ENCODE measurements around the gene ZDHHC4.

The ZDHHC4 gene

DNA sequence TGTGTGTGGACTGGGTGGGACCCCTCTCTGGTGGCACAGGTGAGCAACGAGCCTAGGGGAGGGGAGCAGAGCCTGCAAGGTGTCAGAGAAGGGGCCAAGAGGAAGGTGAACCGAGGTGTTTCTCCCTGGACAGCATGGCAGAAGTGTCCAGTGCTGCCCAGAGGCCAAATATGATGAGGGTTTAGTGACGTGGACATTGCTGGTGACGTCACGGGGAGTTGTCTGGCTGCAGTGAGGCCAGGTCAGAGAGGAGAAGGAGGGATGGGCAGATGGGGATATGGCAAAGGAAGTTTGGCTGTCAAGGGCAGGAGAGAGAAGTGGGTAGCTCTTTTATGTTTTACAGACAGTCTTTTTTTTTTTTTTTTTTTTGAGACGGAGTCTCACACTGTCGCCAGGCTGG, 35.6 kb downstream of the ZDHHC4 start:
- no peak for DNase-seq (ENCODE audit: low read depth)
- TF ChIP-seq, protein P1, sequence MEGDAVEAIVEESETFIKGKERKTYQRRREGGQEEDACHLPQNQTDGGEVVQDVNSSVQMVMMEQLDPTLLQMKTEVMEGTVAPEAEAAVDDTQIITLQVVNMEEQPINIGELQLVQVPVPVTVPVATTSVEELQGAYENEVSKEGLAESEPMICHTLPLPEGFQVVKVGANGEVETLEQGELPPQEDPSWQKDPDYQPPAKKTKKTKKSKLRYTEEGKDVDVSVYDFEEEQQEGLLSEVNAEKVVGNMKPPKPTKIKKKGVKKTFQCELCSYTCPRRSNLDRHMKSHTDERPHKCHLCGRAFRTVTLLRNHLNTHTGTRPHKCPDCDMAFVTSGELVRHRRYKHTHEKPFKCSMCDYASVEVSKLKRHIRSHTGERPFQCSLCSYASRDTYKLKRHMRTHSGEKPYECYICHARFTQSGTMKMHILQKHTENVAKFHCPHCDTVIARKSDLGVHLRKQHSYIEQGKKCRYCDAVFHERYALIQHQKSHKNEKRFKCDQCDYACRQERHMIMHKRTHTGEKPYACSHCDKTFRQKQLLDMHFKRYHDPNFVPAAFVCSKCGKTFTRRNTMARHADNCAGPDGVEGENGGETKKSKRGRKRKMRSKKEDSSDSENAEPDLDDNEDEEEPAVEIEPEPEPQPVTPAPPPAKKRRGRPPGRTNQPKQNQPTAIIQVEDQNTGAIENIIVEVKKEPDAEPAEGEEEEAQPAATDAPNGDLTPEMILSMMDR (conservative IDR thresholded peaks at IDR 0.05; ENCODE audit: low read depth, low read length) = no peak
- no peak overlapping the region for H3K4me3 ChIP-seq (ENCODE audit: low read depth, low read length)

DNA sequence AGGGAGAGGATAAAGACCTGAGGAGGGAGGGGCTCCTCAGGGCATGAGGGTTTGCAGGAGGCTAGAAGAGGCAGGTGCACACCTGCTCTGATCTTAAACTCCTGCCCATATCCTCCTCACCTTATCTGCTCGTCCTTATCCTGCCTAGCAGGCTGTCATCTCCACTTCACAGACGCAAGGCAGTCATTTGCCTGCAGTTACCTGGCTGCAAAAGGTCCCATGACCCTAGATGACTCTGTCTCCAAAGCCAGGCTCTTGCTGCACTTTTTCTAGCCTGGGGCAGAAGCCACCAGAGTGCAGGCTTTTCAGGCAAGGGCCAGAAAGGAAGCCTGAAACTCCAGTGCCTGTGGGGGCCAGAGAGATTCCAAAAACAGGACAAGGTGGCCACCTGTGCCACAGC, 36.5 kb downstream of the ZDHHC4 start:
- no peak overlapping the region for H3K4me3 ChIP-seq (ENCODE audit: low read depth, low read length)
- no peak for DNase-seq (ENCODE audit: low read depth)
- TF ChIP-seq, protein P1 (conservative IDR thresholded peaks at IDR 0.05; ENCODE audit: low read depth, low read length) = no peak

DNA sequence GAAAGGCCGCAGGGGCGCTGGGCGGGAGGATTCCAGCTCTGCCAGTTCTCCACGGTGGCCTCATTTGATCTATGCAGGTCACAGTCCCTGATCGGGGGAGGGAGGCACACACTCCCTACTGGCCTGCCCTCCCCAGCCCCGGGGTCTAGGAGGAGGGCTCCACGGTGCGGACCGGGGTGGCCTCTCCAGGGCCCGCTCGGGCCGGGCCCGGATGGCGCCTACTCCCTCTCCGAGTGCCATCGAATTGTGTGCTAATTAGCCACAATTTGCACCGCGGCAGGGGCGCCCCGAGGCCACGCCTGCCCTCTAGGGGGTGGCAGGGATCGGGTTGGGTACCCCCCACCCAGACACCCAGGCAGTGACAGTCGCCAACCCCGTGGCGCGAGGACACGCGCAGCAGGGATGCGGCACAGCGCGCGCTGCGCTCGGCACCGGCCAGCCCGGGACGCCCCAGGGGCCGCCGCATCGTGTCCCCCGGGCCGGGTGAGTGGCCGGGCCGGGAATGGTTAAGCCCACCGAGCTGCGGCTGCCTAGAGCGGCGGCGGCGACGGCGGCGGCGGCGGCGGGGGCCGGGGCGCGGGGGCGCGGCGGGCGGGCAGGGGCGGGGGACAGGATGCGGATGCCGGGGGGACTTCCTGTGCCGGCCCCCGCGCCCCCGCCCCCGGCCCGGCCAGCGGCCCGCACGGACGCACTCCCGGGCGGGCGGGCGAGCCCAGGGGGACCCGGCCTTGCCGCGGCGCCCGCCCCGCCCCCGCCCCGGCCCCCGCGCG, 37.9 kb downstream of the ZDHHC4 start, which contains the start of gene ZNF853:
Gene ZNF853, plus strand, starts transcription at position 658 of the 770 bp plus-strand sequence. CDS start 565 bp downstream, outside the sequence.
- DNase-seq (ENCODE audit: low read depth) = no peak
- TF ChIP-seq, protein P1 (conservative IDR thresholded peaks at IDR 0.05; ENCODE audit: low read depth, low read length) = no peak
- H3K4me3 ChIP-seq (ENCODE audit: low read depth, low read length) = peak within 1 kb of the TSS; percentile 47

DNA sequence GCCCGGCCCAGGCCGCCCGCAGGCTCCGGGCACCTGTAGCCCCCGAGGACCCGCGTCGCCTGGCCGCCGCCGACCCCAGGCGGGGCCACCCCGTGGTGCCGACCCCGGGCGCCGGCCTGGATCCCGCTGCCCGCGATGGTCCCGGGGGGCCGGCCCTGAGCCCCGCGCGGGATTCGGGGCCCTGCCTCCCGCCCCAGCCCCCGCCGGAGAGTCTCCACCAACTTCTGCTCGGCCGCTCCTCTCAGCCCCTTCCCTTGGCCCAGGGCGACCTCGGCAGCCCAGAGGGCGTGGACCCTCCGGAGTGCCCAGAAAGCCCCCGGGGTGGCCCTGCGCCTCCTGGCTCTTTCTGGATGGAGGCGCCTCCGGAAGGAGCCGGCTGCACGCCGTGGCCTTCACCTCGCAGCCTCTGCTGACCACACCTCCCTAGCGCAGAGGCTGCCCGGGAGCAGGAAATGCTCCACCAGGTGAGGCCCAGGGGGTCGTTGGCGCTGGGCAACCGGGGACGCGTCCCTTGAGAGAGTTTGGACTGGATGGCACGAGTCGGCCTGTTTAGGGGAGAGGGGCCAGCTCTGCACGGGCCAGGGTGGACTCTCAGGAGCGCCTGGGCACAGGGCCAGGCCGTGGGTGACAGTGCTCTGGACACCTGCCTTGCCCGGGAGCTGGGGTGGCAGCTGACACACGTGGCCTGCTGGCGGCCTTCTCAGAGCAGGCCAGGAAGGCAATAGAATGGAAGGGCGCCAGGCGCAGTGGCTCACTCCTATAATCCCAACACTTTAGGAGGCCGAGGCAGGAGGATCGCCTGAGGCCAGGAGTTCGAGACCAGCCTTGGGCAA, 38.7 kb downstream of the ZDHHC4 start:
- DNase-seq (ENCODE audit: low read depth) = no peak
- TF ChIP-seq, protein P1 (conservative IDR thresholded peaks at IDR 0.05; ENCODE audit: low read depth, low read length) = no peak
- H3K4me3 ChIP-seq (ENCODE audit: low read depth, low read length) = peak overlapping the region; percentile 47

DNA sequence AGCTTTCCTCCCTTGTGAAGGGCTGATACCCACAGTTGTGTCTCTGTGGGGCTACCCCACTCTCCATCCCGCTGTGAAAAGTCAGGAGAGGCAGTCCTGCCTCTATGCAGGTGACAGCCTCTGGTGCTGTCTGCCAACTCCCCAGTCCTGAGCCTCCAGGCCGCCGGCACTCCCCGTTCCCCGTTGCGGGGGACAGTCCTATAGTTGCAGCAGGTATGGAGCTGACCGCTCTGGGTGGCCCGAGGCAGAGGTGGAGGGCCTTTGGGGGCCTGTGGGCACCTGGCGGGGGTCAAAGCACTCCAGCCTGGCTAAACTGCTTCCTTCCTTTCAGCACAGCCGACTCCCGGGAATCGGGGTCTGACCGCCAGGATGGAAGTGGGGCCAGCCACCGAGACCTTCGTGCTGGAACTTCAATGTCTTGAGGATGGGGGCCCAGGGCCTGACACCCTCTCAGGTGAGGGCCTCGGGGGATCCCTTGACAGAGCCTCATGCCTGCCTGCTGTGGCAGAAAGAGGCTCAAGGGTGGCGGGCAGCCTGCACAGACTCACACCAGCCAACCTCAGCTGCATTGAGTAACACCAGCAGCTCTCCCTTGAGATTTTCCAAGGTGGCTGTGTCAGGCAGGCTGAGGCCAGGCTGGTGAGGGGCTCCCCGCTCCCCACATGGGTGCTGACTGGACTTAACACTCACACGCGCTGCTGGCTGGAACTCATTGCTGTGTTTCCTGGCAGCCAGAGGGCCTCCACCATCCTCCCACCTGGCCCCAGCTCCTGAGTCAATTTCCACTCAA, 39.8 kb downstream of the ZDHHC4 start:
- no peak overlapping the region for H3K4me3 ChIP-seq (ENCODE audit: low read depth, low read length)
- TF ChIP-seq, protein P1 (conservative IDR thresholded peaks at IDR 0.05; ENCODE audit: low read depth, low read length) = no peak
- no peak for DNase-seq (ENCODE audit: low read depth)

DNA sequence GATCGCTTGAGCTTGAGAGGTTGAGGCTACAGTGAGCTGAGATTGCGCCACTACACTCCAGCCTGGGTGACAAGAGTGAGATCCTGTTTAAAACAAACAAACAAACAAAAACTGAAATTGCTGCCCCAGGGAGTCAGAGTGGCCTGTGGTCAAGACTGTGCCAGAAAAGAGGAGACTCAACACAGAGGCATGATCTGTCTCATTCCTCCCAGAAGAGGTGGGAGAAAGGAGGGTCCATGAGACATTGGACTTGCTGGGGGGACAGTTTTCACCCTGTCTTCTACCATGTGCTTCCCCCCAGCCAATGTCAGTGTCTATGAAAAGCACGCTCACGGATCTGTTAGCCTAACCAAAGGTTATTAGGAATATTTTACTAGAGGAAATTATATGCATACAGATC, 41.4 kb downstream of the ZDHHC4 start:
- no peak for DNase-seq (ENCODE audit: low read depth)
- H3K4me3 ChIP-seq (ENCODE audit: low read depth, low read length) = no peak overlapping the region
- TF ChIP-seq, protein P1 (conservative IDR thresholded peaks at IDR 0.05; ENCODE audit: low read depth, low read length) = no peak

All from choroid plexus epithelial cell (primary cell).